IPS-11a (cell line): ENCODE data around the gene BMAL1.

ENCODE experiments used
- H3K4me3 ChIP-seq: one replicate; pipeline ENCODE4 v1.5.1; 2013; ENCODE audit warnings: low read depth, low read length, control low read depth

The BMAL1 gene

GRCh38 chr11:13260963-13261588, 16.5 kb upstream of the BMAL1 start:
- no peak overlapping the region for H3K4me3 ChIP-seq

GRCh38 chr11:13261591-13262061, 16.0 kb upstream of the BMAL1 start:
- H3K4me3 ChIP-seq, result no peak overlapping the region

- H3K4me3 ChIP-seq, result no peak overlapping the region
Observed at GRCh38 chr11:13262096-13262495, 15.5 kb upstream of the BMAL1 start.

- H3K4me3 ChIP-seq, result no peak overlapping the region
Observed at GRCh38 chr11:13268791-13269190, 8.8 kb upstream of the BMAL1 start.

GRCh38 chr11:13269775-13270174, 7.8 kb upstream of the BMAL1 start:
- H3K4me3 ChIP-seq, result no peak overlapping the region

GRCh38 chr11:13271060-13271693, 6.4 kb upstream of the BMAL1 start:
- H3K4me3 ChIP-seq, result no peak overlapping the region

- H3K4me3 ChIP-seq, result peak overlapping the region; percentile 61
Observed at GRCh38 chr11:13276454-13276831, 1.1 kb upstream of the BMAL1 start.

GRCh38 chr11:13276832-13277767, 490 bp upstream of the BMAL1 start:
- peak overlapping the region; percentile 61 for H3K4me3 ChIP-seq

- H3K4me3 ChIP-seq, result peak overlapping the region; percentile 69
Observed at GRCh38 chr11:13278609-13279486, 1.3 kb downstream of the BMAL1 start.

GRCh38 chr11:13279487-13279834, 1.9 kb downstream of the BMAL1 start:
- H3K4me3 ChIP-seq, result no peak overlapping the region

- no peak overlapping the region for H3K4me3 ChIP-seq
Observed at GRCh38 chr11:13280092-13280722, 2.6 kb downstream of the BMAL1 start.

- H3K4me3 ChIP-seq, result no peak overlapping the region
Observed at GRCh38 chr11:13280777-13281176, 3.2 kb downstream of the BMAL1 start.

- H3K4me3 ChIP-seq, result no peak overlapping the region
Observed at GRCh38 chr11:13283636-13284035, 6.0 kb downstream of the BMAL1 start.

- H3K4me3 ChIP-seq, result no peak overlapping the region
Observed at GRCh38 chr11:13284776-13285588, 7.4 kb downstream of the BMAL1 start.

GRCh38 chr11:13286279-13286821, 8.8 kb downstream of the BMAL1 start:
- no peak overlapping the region for H3K4me3 ChIP-seq

GRCh38 chr11:13287036-13287435, 9.4 kb downstream of the BMAL1 start:
- no peak overlapping the region for H3K4me3 ChIP-seq

GRCh38 chr11:13287681-13288080, 10.1 kb downstream of the BMAL1 start:
- no peak overlapping the region for H3K4me3 ChIP-seq

GRCh38 chr11:13288375-13289029, 10.9 kb downstream of the BMAL1 start:
- no peak overlapping the region for H3K4me3 ChIP-seq

GRCh38 chr11:13289081-13289480, 11.5 kb downstream of the BMAL1 start:
- H3K4me3 ChIP-seq, result no peak overlapping the region
